Muscle of leg (tissue), 11 donors: ENCODE results near the gene FGF7. TPM values are rescaled to one million over a fixed set of nuclear protein-coding genes. Genes with fewer than 3 reads are reported as not detected.

Source experiments
- DNase-seq: peaks from one replicate; pipeline ENCODE4 v3.0.0; 2013
- H3K27ac ChIP-seq: one replicate; pipeline ENCODE4 v1.5.1; 2013; ENCODE audit warnings: mild to moderate bottlenecking, low read length, control low read depth
- H3K27me3 ChIP-seq: one replicate; pipeline ENCODE4 v1.6.1; 2013; ENCODE audit warnings: low read length; ENCODE audit not compliant: control insufficient read depth, insufficient read depth
- H3K36me3 ChIP-seq: one replicate; pipeline ENCODE4 v1.6.1; 2013; ENCODE audit warnings: low read length; ENCODE audit not compliant: control insufficient read depth, insufficient read depth
- H3K4me1 ChIP-seq: one replicate; pipeline ENCODE4 v1.6.1; 2013; ENCODE audit warnings: low read length; ENCODE audit not compliant: control insufficient read depth, insufficient read depth
- H3K4me3 ChIP-seq: one replicate; pipeline ENCODE4 v1.5.1; 2013; ENCODE audit warnings: low read length, control low read depth
- H3K9me3 ChIP-seq: replicated peaks from 2 replicates; pipeline ENCODE4 v1.6.1; 2013; ENCODE audit warnings: low read depth, low read length; ENCODE audit not compliant: control insufficient read depth
- WGBS: methylation state at CpG from one replicate; pipeline ENCODE4 v1.1.5; 2013; ENCODE audit warnings: missing lambda C conversion rate; ENCODE audit not compliant: insufficient coverage; 5-methylcytosine and 5-hydroxymethylcytosine counted together
- polyA plus RNA-seq, 8 donors: library from polyadenylated mRNA; unstranded; fragments of 120-200 nt; gene quantifications; one replicate each; pipeline versions ENCODE4 v1.2.1 to v1.2.3, GENCODE V29; 2013; ENCODE audit warnings: inconsistent platforms in 1 of 8, low replicate concordance in 1 of 8; ENCODE audit not compliant: insufficient read length in 8 of 8, insufficient read depth in 1 of 8
- total RNA-seq: library from RNA; stranded (reverse); fragments of 120-200 nt; gene quantifications from one replicate; pipeline ENCODE4 v1.2.4, GENCODE V29; 2013

The FGF7 gene
- total and polyA plus RNA-seq, 9 donors = 14.0 to 44.4 (median 28.4) TPM

- DNase-seq = no peak
- H3K27me3 ChIP-seq = no peaks in the 10 kb centered on the region
- H3K27ac ChIP-seq = no peak overlapping the region
- no peaks in the 10 kb centered on the region for H3K4me1 ChIP-seq
- peaks cover 9% of the 10 kb centered on the region for H3K9me3 ChIP-seq
- H3K4me3 ChIP-seq = no peak overlapping the region
- H3K36me3 ChIP-seq = no peaks in the 10 kb centered on the region
- WGBS = 70% methylated on average over 2 of the region's 3 CpGs
These were observed 98.8 kb downstream of the FGF7 start for GRCh38 chr15:49521802-49522201.

GRCh38 chr15:49528289-49528688 is 105.2 kb downstream of the FGF7 start:
- no peak overlapping the region for H3K27ac ChIP-seq
- no peak overlapping the region for H3K4me3 ChIP-seq
- H3K9me3 ChIP-seq = peaks cover 2% of the 10 kb centered on the region
- no peak for DNase-seq
- H3K36me3 ChIP-seq = no peaks in the 10 kb centered on the region
- no peaks in the 10 kb centered on the region for H3K4me1 ChIP-seq
- no CpG with 5 or more reads among the region's 4 CpGs for WGBS
- no peaks in the 10 kb centered on the region for H3K27me3 ChIP-seq

GRCh38 chr15:49530092-49530491 is 107.0 kb downstream of the FGF7 start:
- no peaks in the 10 kb centered on the region for H3K27me3 ChIP-seq
- H3K27ac ChIP-seq = no peak overlapping the region
- no CpG with 5 or more reads among the region's 1 CpG for WGBS
- H3K4me1 ChIP-seq = no peaks in the 10 kb centered on the region
- no peaks in the 10 kb centered on the region for H3K36me3 ChIP-seq
- no peak for DNase-seq
- no peak overlapping the region for H3K4me3 ChIP-seq
- H3K9me3 ChIP-seq = no peaks in the 10 kb centered on the region

Other genes starting within 250 kb of the FGF7 start
- gene FAM227B, start 197.6 kb downstream of the FGF7 start, total RNA-seq = 7.6 TPM
- gene FAM227B, start 197.6 kb downstream of the FGF7 start, polyA plus RNA-seq = 1 to 10 TPM; 5.9 to 8.4 (median 7.0) TPM
- 31.5 TPM for gene DTWD1, start 197.8 kb downstream of the FGF7 start, total RNA-seq
- gene DTWD1, start 197.8 kb downstream of the FGF7 start, polyA plus RNA-seq = 10 to 100 TPM; 18.6 to 31.4 (median 21.5) TPM